Trophoblast cell (in vitro differentiated cells and primary cell): Measurements from ENCODE around the gene GLG1.

Experiments used
- DNase-seq, 2 donors: peaks; one replicate each; pipeline ENCODE4 v3.0.0-alpha.2; 2016
- H2AFZ ChIP-seq: 2 replicates; pipeline ENCODE4 v1.6.1; 2013; ENCODE audit warnings: low read length, moderate library complexity, mild to moderate bottlenecking; ENCODE audit not compliant: insufficient read depth, poor library complexity
- H2AK5ac ChIP-seq: 2 replicates; pipeline ENCODE4 v1.6.1; 2013; ENCODE audit warnings: mild to moderate bottlenecking, low read length
- H2BK120ac ChIP-seq: 2 replicates; pipeline ENCODE4 v1.6.1; 2013; ENCODE audit warnings: low read length, mild to moderate bottlenecking, moderate library complexity; ENCODE audit not compliant: insufficient read depth, poor library complexity
- H2BK12ac ChIP-seq: 2 replicates; pipeline ENCODE4 v1.6.1; 2013; ENCODE audit warnings: mild to moderate bottlenecking, low read length, moderate library complexity
- H2BK5ac ChIP-seq: 2 replicates; pipeline ENCODE4 v1.6.1; 2013; ENCODE audit warnings: low read length, low read depth, moderate library complexity, mild to moderate bottlenecking; ENCODE audit not compliant: poor library complexity
- H3K14ac ChIP-seq: 2 replicates; pipeline ENCODE4 v1.6.1; 2013; ENCODE audit warnings: mild to moderate bottlenecking, low read length
- H3K18ac ChIP-seq: 2 replicates; pipeline ENCODE4 v1.6.1; 2013; ENCODE audit warnings: mild to moderate bottlenecking, low read length
- H3K23ac ChIP-seq: 2 replicates; pipeline ENCODE4 v1.6.1; 2013; ENCODE audit warnings: low read length
- H3K27ac ChIP-seq: 2 replicates; pipeline ENCODE4 v1.5.1; 2013; ENCODE audit warnings: low read depth, mild to moderate bottlenecking, inconsistent platforms, low read length, moderate library complexity
- H3K27me3 ChIP-seq: 2 replicates; pipeline ENCODE4 v1.6.1; 2013; ENCODE audit warnings: inconsistent platforms, mild to moderate bottlenecking, low read length, moderate library complexity; ENCODE audit not compliant: insufficient read depth
- H3K36me3 ChIP-seq, 2 experiments: 1 replicate in 1 of 2; 2 replicates in 1 of 2; pipeline ENCODE4 v1.6.1; 2013; ENCODE audit warnings: low read length in 2 of 2, mild to moderate bottlenecking in 2 of 2, moderate library complexity in 1 of 2; ENCODE audit not compliant: insufficient read depth in 2 of 2, control insufficient read depth in 1 of 2
- H3K4ac ChIP-seq: 2 replicates; pipeline ENCODE4 v1.6.1; 2013; ENCODE audit warnings: low read depth, mild to moderate bottlenecking, low read length, moderate library complexity
- H3K4me1 ChIP-seq, 2 experiments: 1 replicate in 1 of 2; 2 replicates in 1 of 2; pipeline ENCODE4 v1.6.1; 2013; ENCODE audit warnings: low read length in 2 of 2, mild to moderate bottlenecking in 2 of 2, moderate library complexity in 1 of 2; ENCODE audit not compliant: insufficient read depth in 2 of 2, control insufficient read depth in 1 of 2
- H3K4me2 ChIP-seq: 2 replicates; pipeline ENCODE4 v1.6.1; 2013; ENCODE audit warnings: inconsistent platforms, mild to moderate bottlenecking, low read length, moderate library complexity
- H3K4me3 ChIP-seq: 2 replicates; pipeline ENCODE4 v1.5.1; 2013; ENCODE audit warnings: mild to moderate bottlenecking, low read depth, low read length, inconsistent platforms
- H3K79me1 ChIP-seq: one replicate; pipeline ENCODE4 v1.6.1; 2013; ENCODE audit warnings: low read length
- H3K79me2 ChIP-seq: 2 replicates; pipeline ENCODE4 v1.6.1; 2013; ENCODE audit warnings: low read length, mild to moderate bottlenecking; ENCODE audit not compliant: control insufficient read depth, insufficient read depth, poor library complexity
- H3K9ac ChIP-seq: 2 replicates; pipeline ENCODE4 v1.6.1; 2013; ENCODE audit warnings: mild to moderate bottlenecking, low read length
- H3K9me3 ChIP-seq: 2 replicates; pipeline ENCODE4 v1.6.1; 2013; ENCODE audit warnings: low read depth, mild to moderate bottlenecking, control low read depth, inconsistent platforms, low read length; ENCODE audit not compliant: insufficient read depth
- H4K12ac ChIP-seq: 2 replicates; pipeline ENCODE4 v1.6.1; 2013; ENCODE audit warnings: low read depth, mild to moderate bottlenecking, low read length, moderate library complexity
- H4K8ac ChIP-seq: 2 replicates; pipeline ENCODE4 v1.6.1; 2013; ENCODE audit warnings: low read depth, mild to moderate bottlenecking, low read length, moderate library complexity
- H4K91ac ChIP-seq: one replicate; pipeline ENCODE4 v1.6.1; 2013; ENCODE audit warnings: low read depth, mild to moderate bottlenecking, low read length, moderate library complexity
- WGBS: extraction: QIAGEN DNeasy Blood & Tissue Kit; methylation state at CpG from one replicate; pipeline ENCODE4 v1.1.7; 2013; ENCODE audit warnings: missing lambda C conversion rate; ENCODE audit not compliant: insufficient read length, insufficient coverage; ENCODE audit errors: extremely low coverage; 5-methylcytosine and 5-hydroxymethylcytosine counted together

Gene GLG1

DNA sequence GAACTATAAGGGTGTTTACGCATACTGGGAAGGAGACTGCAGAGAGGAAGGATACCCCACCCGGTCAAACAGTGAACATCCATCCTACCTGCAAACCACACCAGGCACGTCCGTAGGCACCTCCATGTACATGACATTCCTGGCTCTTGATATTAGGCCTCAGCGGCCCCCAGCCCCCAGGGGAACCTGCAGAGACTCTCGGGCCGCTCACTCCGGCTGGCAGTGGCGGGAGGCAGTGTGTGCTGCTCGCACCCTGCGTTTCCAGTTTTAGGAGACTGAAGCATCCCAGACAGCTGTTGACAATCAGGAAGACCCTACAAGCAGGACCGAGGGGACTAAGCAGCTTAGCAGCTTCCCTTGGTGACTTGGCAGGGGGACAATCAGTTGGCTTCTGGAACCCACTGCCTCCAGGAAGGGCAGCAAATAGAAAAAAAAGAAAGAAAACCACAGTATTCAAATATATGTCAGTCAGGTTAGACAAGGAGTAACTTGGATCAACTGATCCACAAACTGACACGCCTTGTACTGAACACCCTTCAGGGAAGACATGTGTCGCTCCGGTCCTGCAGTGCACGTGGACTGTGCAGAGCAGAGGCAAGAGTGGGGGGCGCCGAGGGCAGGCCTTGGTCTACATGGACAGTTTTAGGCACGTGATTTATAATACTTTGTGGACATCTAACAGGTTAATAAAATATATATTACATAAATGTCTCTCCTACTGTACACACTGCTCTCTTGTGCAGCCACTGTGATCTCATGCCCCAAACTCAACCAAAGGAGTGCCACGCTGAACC lies 155.8 kb downstream of the GLG1 start:
- no CpG with 5 or more reads among the region's 20 CpGs for WGBS
- Histone ChIP-seq H2BK120ac (no peak overlapping the region), H3K4me2 (no peak overlapping the region), H4K12ac (no peak overlapping the region), H3K23ac (no peak overlapping the region), H2BK5ac (no peak overlapping the region), H3K9ac (no peak overlapping the region), H3K27ac (peak overlapping the region; percentile 43), H3K79me2 (no peaks in the 10 kb centered on the region), H2AFZ (no peak overlapping the region), H3K27me3 (no peaks in the 10 kb centered on the region), H3K9me3 (peaks cover 2% of the 10 kb centered on the region), H2BK12ac (no peak overlapping the region), H3K79me1 (peaks cover 5% of the 10 kb centered on the region), H3K14ac (no peak overlapping the region), H3K4me3 (no peak overlapping the region), H3K36me3 (peaks cover 20 to 32% of the 10 kb centered on the region in 2 experiments), H4K91ac (peak overlapping the region; percentile 25), H3K18ac (no peak overlapping the region), H3K4me1 (peaks cover 21 to 23% of the 10 kb centered on the region in 2 experiments), H4K8ac (no peak overlapping the region), H3K4ac (no peak overlapping the region), H2AK5ac (no peak overlapping the region)
- no peak for DNase-seq

- H3K27me3 ChIP-seq = no peaks in the 10 kb centered on the region
Measured at GRCh38 chr16:74450236-74450635, 156.7 kb downstream of the GLG1 start.

GRCh38 chr16:74449470-74449869 lies 157.4 kb downstream of the GLG1 start:
- peak overlapping the region; percentile 34 for H4K91ac ChIP-seq
- no peak overlapping the region for H2AK5ac ChIP-seq
- H3K4me3 ChIP-seq = no peak overlapping the region
- peak overlapping the region; percentile 37 for H4K8ac ChIP-seq
- H3K9me3 ChIP-seq = peaks cover 2% of the 10 kb centered on the region
- DNase-seq = no peak
- no peak overlapping the region for H2AFZ ChIP-seq
- H3K9ac ChIP-seq = no peak overlapping the region
- no peak overlapping the region for H2BK12ac ChIP-seq
- H3K4me2 ChIP-seq = no peak overlapping the region
- H2BK120ac ChIP-seq = peak overlapping the region; percentile 25
- no peaks in the 10 kb centered on the region for H3K27me3 ChIP-seq
- H3K27ac ChIP-seq = peak overlapping the region; percentile 19
- no peak overlapping the region for H3K23ac ChIP-seq
- peak overlapping the region; percentile 2 for H2BK5ac ChIP-seq
- H3K14ac ChIP-seq = peak overlapping the region; percentile 2
- H3K79me1 ChIP-seq = peaks cover 5% of the 10 kb centered on the region
- H3K4me1 ChIP-seq = peaks cover 21 to 25% of the 10 kb centered on the region in 2 experiments
- no peak overlapping the region for H4K12ac ChIP-seq
- no peaks in the 10 kb centered on the region for H3K79me2 ChIP-seq
- no CpG with 5 or more reads among the region's 5 CpGs for WGBS
- H3K36me3 ChIP-seq = peaks cover 14 to 27% of the 10 kb centered on the region in 2 experiments
- no peak overlapping the region for H3K18ac ChIP-seq
- H3K4ac ChIP-seq = no peak overlapping the region

More at GRCh38 chr16:74450236-74450635, 156.7 kb downstream of the GLG1 start:
- H3K4ac ChIP-seq = no peak overlapping the region
- H3K23ac ChIP-seq = no peak overlapping the region
- no peak overlapping the region for H3K4me2 ChIP-seq
- H4K12ac ChIP-seq = no peak overlapping the region
- no peak overlapping the region for H3K18ac ChIP-seq
- H4K8ac ChIP-seq = no peak overlapping the region
- peak overlapping the region; percentile 19 for H3K27ac ChIP-seq
- H3K79me2 ChIP-seq = no peaks in the 10 kb centered on the region
- H3K9ac ChIP-seq = no peak overlapping the region
- no peak overlapping the region for H2BK5ac ChIP-seq
- H3K14ac ChIP-seq = no peak overlapping the region
- no peak overlapping the region for H2BK120ac ChIP-seq
- H3K79me1 ChIP-seq = peaks cover 5% of the 10 kb centered on the region
- peaks cover 21 to 25% of the 10 kb centered on the region in 2 experiments for H3K4me1 ChIP-seq
- H2AFZ ChIP-seq = no peak overlapping the region
- no peak overlapping the region for H3K4me3 ChIP-seq
- WGBS = no CpG with 5 or more reads among the region's 3 CpGs
- no peak overlapping the region for H2AK5ac ChIP-seq
- H3K36me3 ChIP-seq = peaks cover 16 to 30% of the 10 kb centered on the region in 2 experiments
- H4K91ac ChIP-seq = no peak overlapping the region
- no peak overlapping the region for H2BK12ac ChIP-seq
- H3K9me3 ChIP-seq = peaks cover 2% of the 10 kb centered on the region
- DNase-seq = peak; percentile 64 to 72

DNA sequence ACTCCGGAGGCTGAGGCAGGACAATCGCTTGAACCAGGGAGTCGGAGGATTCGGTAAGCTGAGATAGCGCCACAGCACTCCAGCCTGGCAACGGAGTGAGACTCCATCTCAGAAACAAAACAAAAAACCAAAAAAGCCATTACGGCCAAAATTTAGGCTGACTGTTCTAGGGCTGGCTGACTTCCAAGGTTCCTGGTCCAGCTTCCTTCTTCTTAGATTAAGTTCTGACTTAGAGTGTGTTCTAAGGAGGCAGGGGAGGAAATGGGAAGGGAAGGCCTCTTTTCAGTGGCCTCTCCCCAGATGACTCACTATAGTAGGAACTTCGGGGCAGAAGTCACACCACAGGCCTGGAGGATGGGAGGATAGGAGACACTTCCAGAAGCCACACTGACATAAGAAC lies 157.9 kb downstream of the GLG1 start:
- Histone ChIP-seq H2AFZ (no peak overlapping the region), H2AK5ac (no peak overlapping the region)

More for the DNA sequence above, 157.9 kb downstream of the GLG1 start:
- peak; percentile 30 to 45 for DNase-seq
- H3K27ac ChIP-seq = no peak overlapping the region
- peaks cover 21 to 25% of the 10 kb centered on the region in 2 experiments for H3K4me1 ChIP-seq
- no peak overlapping the region for H4K12ac ChIP-seq
- no peak overlapping the region for H3K14ac ChIP-seq
- no peak overlapping the region for H2BK12ac ChIP-seq
- no peak overlapping the region for H3K23ac ChIP-seq
- peaks cover 14 to 27% of the 10 kb centered on the region in 2 experiments for H3K36me3 ChIP-seq
- H4K8ac ChIP-seq = no peak overlapping the region
- no peak overlapping the region for H2BK120ac ChIP-seq
- H3K9me3 ChIP-seq = peaks cover 2% of the 10 kb centered on the region
- WGBS = no CpG with 5 or more reads among the region's 8 CpGs
- H4K91ac ChIP-seq = peak overlapping the region; percentile 38
- H3K4ac ChIP-seq = no peak overlapping the region
- H2BK5ac ChIP-seq = no peak overlapping the region
- no peak overlapping the region for H3K18ac ChIP-seq
- H3K79me2 ChIP-seq = no peaks in the 10 kb centered on the region
- H3K4me3 ChIP-seq = no peak overlapping the region
- no peaks in the 10 kb centered on the region for H3K27me3 ChIP-seq
- no peak overlapping the region for H3K4me2 ChIP-seq
- no peak overlapping the region for H3K9ac ChIP-seq
- peaks cover 5% of the 10 kb centered on the region for H3K79me1 ChIP-seq
